Keratinocyte (primary cell): ENCODE results near the gene SESN3. TPM values are rescaled to one million over a fixed set of nuclear protein-coding genes. Genes with fewer than 3 reads are reported as not detected.

ENCODE experiments used
- DNase-seq: peaks from one replicate; pipeline ENCODE4 v3.0.0-alpha.2; 2011; ENCODE audit warnings: low read depth, missing footprints, low spot score
- FAIRE-seq: peaks from 2 replicates; lab custom pipeline; 2011; peaks lifted over from hg19 to GRCh38; lab: Jason Lieb, UNC
- H2AFZ ChIP-seq: 2 replicates; pipeline ENCODE4 v1.6.0; 2012; ENCODE audit warnings: low read length, control low read depth, inconsistent platforms; ENCODE audit not compliant: control insufficient read depth
- H3K27ac ChIP-seq: 2 replicates; pipeline ENCODE4 v1.5.1; 2011; ENCODE audit warnings: low read length; ENCODE audit not compliant: control insufficient read depth, insufficient read depth
- H3K27me3 ChIP-seq: 3 replicates; pipeline ENCODE4 v1.6.0; 2011; ENCODE audit warnings: low read length; ENCODE audit not compliant: control insufficient read depth, insufficient read depth; ENCODE audit errors: extremely low read depth
- H3K36me3 ChIP-seq, 2 experiments: 2 replicates in 1 of 2; 3 replicates in 1 of 2; pipeline ENCODE4 v1.5.1; 2011; ENCODE audit warnings: low read length in 2 of 2, mild to moderate bottlenecking in 1 of 2; ENCODE audit not compliant: control insufficient read depth in 2 of 2, insufficient read depth in 2 of 2; ENCODE audit errors: extremely low read depth in 1 of 2
- H3K4me1 ChIP-seq: 3 replicates; pipeline ENCODE4 v1.5.1; 2011; ENCODE audit warnings: low read length; ENCODE audit not compliant: control insufficient read depth, insufficient read depth; ENCODE audit errors: extremely low read depth
- H3K4me2 ChIP-seq: 3 replicates; pipeline ENCODE4 v1.6.0; 2011; ENCODE audit warnings: low read depth, low read length; ENCODE audit not compliant: control insufficient read depth, insufficient read depth; ENCODE audit errors: extremely low read depth
- H3K4me3 ChIP-seq, 3 experiments: fragments of 200-600 bp in 1 of 3; sonication (generic) in 1 of 3; 2 replicates in 2 of 3; 3 replicates in 1 of 3; pipeline ENCODE4 v1.5.1; 2011 to 2016; ENCODE audit warnings: low read length in 3 of 3, mild to moderate bottlenecking in 3 of 3, control low read depth in 2 of 3, inconsistent platforms in 1 of 3, low read depth in 1 of 3, mixed read lengths in 1 of 3, mixed run types in 1 of 3, moderate library complexity in 1 of 3; ENCODE audit not compliant: control insufficient read depth in 2 of 3, insufficient read depth in 2 of 3; ENCODE audit errors: extremely low read depth in 1 of 3
- H3K79me2 ChIP-seq: 2 replicates; pipeline ENCODE4 v1.6.0; 2012; ENCODE audit warnings: low read length; ENCODE audit not compliant: control insufficient read depth, insufficient read depth
- H3K9ac ChIP-seq: 3 replicates; pipeline ENCODE4 v1.6.0; 2011; ENCODE audit warnings: low read length; ENCODE audit not compliant: control insufficient read depth, insufficient read depth; ENCODE audit errors: extremely low read depth
- H3K9me1 ChIP-seq: 3 replicates; pipeline ENCODE4 v1.6.0; 2011; ENCODE audit warnings: low read length; ENCODE audit not compliant: control insufficient read depth, insufficient read depth; ENCODE audit errors: extremely low read depth
- H3K9me3 ChIP-seq: 2 replicates; pipeline ENCODE4 v1.5.1; 2012; ENCODE audit warnings: low read depth, low read length; ENCODE audit not compliant: control insufficient read depth
- H4K20me1 ChIP-seq: 3 replicates; pipeline ENCODE4 v1.6.0; 2011; ENCODE audit warnings: low read length; ENCODE audit not compliant: control insufficient read depth, insufficient read depth; ENCODE audit errors: extremely low read depth
- EZH2 ChIP-seq: IDR thresholded peaks from one replicate; pipeline ENCODE4 v1.6.1; 2012; ENCODE audit warnings: inconsistent platforms, mild to moderate bottlenecking, low read length, moderate library complexity
- dilution Hi-C: fragments of 300-500 bp; cut with MboI; formaldehyde crosslinking; loops from one replicate; pipeline ENCODE4 v1.7.0; 2020; ENCODE audit warnings: low sequenced_read_pairs; ENCODE audit not compliant: extremely low pct_ligation_motif_present
- polyA plus RNA-seq, 5 experiments: library from polyadenylated mRNA; depleted of rRNA in 3 of 5; stranded (reverse) in 3 of 5; stranded (forward) in 1 of 5; unstranded in 1 of 5; fragments of >200 nt; gene quantifications; 1 replicate in 1 of 5; 2 replicates in 3 of 5; 3 replicates in 1 of 5; pipeline versions ENCODE4 v1.2.1 to v1.2.3, GENCODE V29; 2011 to 2012; ENCODE audit warnings: missing spikeins in 2 of 5, low read depth in 1 of 5, low replicate concordance in 1 of 5
- TF ChIP-seq, protein P1 (sequence below), 3 experiments: IDR thresholded peaks in 1 of 3; conservative IDR thresholded peaks in 1 of 3; optimal IDR thresholded peaks in 1 of 3; 2 replicates in 2 of 3; 3 replicates in 1 of 3; pipeline versions ENCODE3 to v1.5.1; 2011; ENCODE audit warnings: low read length in 3 of 3, mild to moderate bottlenecking in 3 of 3, moderate library complexity in 2 of 3, control low read depth in 1 of 3, inconsistent platforms in 1 of 3; ENCODE audit not compliant: insufficient read depth in 2 of 3; ENCODE audit errors: extremely low read depth in 1 of 3

Gene SESN3
- polyA plus RNA-seq, 1 donor (not counting 4 experiments of a cell fraction or from before 2014, with no cell fraction given), result 35.2 TPM

DNA sequence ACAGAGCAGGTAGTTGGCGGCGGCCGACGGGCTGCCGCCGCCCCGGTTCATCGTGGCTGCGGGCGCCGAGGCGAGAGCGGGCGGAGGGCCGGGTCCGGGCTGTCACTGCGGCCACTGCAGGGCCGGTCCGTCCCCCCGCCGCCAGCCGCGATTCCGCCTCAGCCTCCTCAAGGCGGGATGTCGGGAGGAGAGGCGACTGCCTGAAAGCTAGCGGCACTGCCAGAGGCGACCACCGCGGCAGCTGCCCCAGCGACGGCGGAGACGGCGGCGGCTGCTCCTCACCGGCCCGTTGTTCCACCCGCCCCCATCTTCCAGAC lies 234 bp downstream of the SESN3 start:
- no peak overlapping the region for H2AFZ ChIP-seq
- no peak for TF ChIP-seq EZH2
- TF ChIP-seq, protein P1, sequence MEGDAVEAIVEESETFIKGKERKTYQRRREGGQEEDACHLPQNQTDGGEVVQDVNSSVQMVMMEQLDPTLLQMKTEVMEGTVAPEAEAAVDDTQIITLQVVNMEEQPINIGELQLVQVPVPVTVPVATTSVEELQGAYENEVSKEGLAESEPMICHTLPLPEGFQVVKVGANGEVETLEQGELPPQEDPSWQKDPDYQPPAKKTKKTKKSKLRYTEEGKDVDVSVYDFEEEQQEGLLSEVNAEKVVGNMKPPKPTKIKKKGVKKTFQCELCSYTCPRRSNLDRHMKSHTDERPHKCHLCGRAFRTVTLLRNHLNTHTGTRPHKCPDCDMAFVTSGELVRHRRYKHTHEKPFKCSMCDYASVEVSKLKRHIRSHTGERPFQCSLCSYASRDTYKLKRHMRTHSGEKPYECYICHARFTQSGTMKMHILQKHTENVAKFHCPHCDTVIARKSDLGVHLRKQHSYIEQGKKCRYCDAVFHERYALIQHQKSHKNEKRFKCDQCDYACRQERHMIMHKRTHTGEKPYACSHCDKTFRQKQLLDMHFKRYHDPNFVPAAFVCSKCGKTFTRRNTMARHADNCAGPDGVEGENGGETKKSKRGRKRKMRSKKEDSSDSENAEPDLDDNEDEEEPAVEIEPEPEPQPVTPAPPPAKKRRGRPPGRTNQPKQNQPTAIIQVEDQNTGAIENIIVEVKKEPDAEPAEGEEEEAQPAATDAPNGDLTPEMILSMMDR (optimal IDR thresholded peaks at IDR 0.05 in 1 of 3, IDR thresholded peaks at IDR 0.05 in 1 of 3, conservative IDR thresholded peaks at IDR 0.05 in 1 of 3; ENCODE audit: extremely low read depth in 1 of 3, insufficient read depth in 2 of 3, low read length in 3 of 3), result no peak
- H3K9me1 ChIP-seq, result no peaks in the 10 kb centered on the region
- no peaks in the 10 kb centered on the region for H4K20me1 ChIP-seq
- H3K36me3 ChIP-seq, result no peaks in the 10 kb centered on the region
- DNase-seq, result no peak
- no peaks in the 10 kb centered on the region for H3K9me3 ChIP-seq
- H3K9ac ChIP-seq, result peak overlapping the region; percentile 82
- peaks cover 34% of the 10 kb centered on the region for H3K4me1 ChIP-seq
- peak overlapping the region; percentile 96 for H3K4me2 ChIP-seq
- peaks cover 44% of the 10 kb centered on the region for H3K79me2 ChIP-seq
- H3K27me3 ChIP-seq, result no peaks in the 10 kb centered on the region
- H3K4me3 ChIP-seq, result peak overlapping the region; percentile 77 to 96 (median 85)
- H3K27ac ChIP-seq, result peak overlapping the region; percentile 50
- no peak for FAIRE-seq
- dilution Hi-C loops, result no loop called here

DNA sequence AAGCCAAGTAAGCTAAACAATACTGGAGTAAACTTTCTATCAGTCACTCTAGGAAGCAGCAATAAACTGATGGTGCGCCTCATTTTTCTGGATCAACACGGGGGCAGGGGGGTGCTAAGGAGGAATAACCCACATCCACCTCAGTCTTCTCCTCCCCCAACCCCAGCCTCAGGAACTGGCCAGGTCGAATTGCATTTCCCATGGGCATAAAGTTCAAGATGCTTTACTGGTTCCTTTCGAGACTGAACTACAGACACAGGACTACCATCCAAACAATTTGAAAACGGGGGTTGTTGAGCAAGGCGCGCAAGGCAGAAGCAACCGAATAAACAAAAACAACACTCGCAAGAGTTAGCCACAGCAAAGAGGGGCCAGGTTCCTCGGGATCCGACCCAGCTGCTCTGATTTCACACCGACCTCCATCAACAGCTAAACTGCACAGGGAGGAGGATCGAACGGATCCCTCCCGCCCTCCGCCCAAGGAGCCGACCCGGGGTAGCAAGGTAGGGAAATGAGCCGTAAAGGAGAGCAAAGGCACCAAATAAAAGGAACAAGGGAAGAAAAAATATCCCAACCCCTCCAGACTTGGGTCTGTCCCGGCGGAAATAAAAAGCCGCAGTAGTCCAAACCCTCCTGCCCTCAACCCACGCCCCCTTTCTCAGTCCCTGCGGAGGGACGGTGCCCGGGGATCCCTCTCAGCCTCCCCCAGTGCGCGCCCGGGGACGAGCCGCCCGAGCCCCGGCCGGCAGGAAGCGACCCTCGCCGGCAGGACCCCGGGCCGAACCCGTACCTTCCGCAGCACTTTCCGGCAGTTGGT lies 801 bp downstream of the SESN3 start:
- Histone ChIP-seq H3K4me1 (peaks cover 34% of the 10 kb centered on the region), H3K4me2 (peak overlapping the region; percentile 96), H3K9me1 (no peaks in the 10 kb centered on the region), H4K20me1 (no peaks in the 10 kb centered on the region), H3K4me3 (peak overlapping the region; percentile 77 to 96 (median 85)), H3K36me3 (no peaks in the 10 kb centered on the region), H3K9me3 (no peaks in the 10 kb centered on the region), H3K79me2 (peaks cover 49% of the 10 kb centered on the region), H3K27me3 (no peaks in the 10 kb centered on the region), H3K9ac (peak overlapping the region; percentile 82), H2AFZ (peak overlapping the region; percentile 2), H3K27ac (peak overlapping the region; percentile 50)
- dilution Hi-C loops, result no loop called here
- peak; percentile 70 for FAIRE-seq
- TF ChIP-seq, protein P1 (optimal IDR thresholded peaks at IDR 0.05 in 1 of 3, IDR thresholded peaks at IDR 0.05 in 1 of 3, conservative IDR thresholded peaks at IDR 0.05 in 1 of 3; ENCODE audit: extremely low read depth in 1 of 3, insufficient read depth in 2 of 3, low read length in 3 of 3), result no peak
- no peak for TF ChIP-seq EZH2
- no peak for DNase-seq
